H1 (cell line): ENCODE results near the gene HPN.

Experiments used
- ATF2 ChIP-seq: IDR thresholded peaks from 2 replicates; pipeline ENCODE4 v1.6.1; 2012; ENCODE audit warnings: low read length, inconsistent platforms
- BRCA1 ChIP-seq: IDR thresholded peaks from 2 replicates; pipeline ENCODE4 v1.6.1; 2012; ENCODE audit warnings: low read depth, low read length, improper control_type of control experiment
- CTCF ChIP-seq, 3 experiments: IDR thresholded peaks; 1 replicate in 2 of 3; 2 replicates in 1 of 3; pipeline versions ENCODE4 v1.5.1 to v1.6.1; 2011; ENCODE audit warnings: low read length in 3 of 3, mild to moderate bottlenecking in 3 of 3, inconsistent platforms in 2 of 3, low read depth in 1 of 3, moderate library complexity in 1 of 3; ENCODE audit not compliant: insufficient read depth in 1 of 3; ENCODE audit errors: control extremely low read depth in 1 of 3
- EP300 ChIP-seq, 2 experiments: IDR thresholded peaks; 1 replicate in 1 of 2; 2 replicates in 1 of 2; pipeline ENCODE4 v1.6.1; 2011 to 2012; ENCODE audit warnings: low read depth in 2 of 2, low read length in 2 of 2, mild to moderate bottlenecking in 2 of 2, borderline replicate concordance in 1 of 2, inconsistent platforms in 1 of 2, moderate library complexity in 1 of 2
- HDAC2 ChIP-seq, 2 experiments: fragments of 300-600 bp in 1 of 2; sonication (generic) in 1 of 2; IDR thresholded peaks; 2 replicates each; pipeline ENCODE4 v1.6.1; 2011 to 2012; ENCODE audit warnings: low read depth in 2 of 2, low read length in 2 of 2, mild to moderate bottlenecking in 2 of 2, moderate library complexity in 2 of 2, borderline replicate concordance in 1 of 2, inconsistent platforms in 1 of 2
- JUND ChIP-seq: IDR thresholded peaks from 2 replicates; pipeline ENCODE4 v1.6.1; 2011; ENCODE audit warnings: mild to moderate bottlenecking, improper control_type of control experiment, low read length
- MAX ChIP-seq: IDR thresholded peaks from 2 replicates; pipeline ENCODE4 v1.6.1; 2012; ENCODE audit warnings: inconsistent platforms
- POLR2A ChIP-seq, 2 experiments: IDR thresholded peaks; 1 replicate in 1 of 2; 2 replicates in 1 of 2; pipeline ENCODE4 v1.6.1; 2011; ENCODE audit warnings: low read depth in 2 of 2, low read length in 2 of 2, mild to moderate bottlenecking in 2 of 2; ENCODE audit errors: control extremely low read depth in 1 of 2
- POLR2AphosphoS5 ChIP-seq: IDR thresholded peaks from 2 replicates; pipeline ENCODE4 v1.6.1; 2011; ENCODE audit warnings: low read depth, low read length
- RAD21 ChIP-seq, 2 experiments: IDR thresholded peaks in 1 of 2; conservative IDR thresholded peaks in 1 of 2; 2 replicates each; pipeline ENCODE4 v1.6.1; 2011; ENCODE audit warnings: low read depth in 2 of 2, low read length in 2 of 2, improper control_type of control experiment in 1 of 2, inconsistent platforms in 1 of 2, mild to moderate bottlenecking in 1 of 2, moderate library complexity in 1 of 2
- RBBP5 ChIP-seq: IDR thresholded peaks from 2 replicates; pipeline ENCODE4 v1.7.1; 2012; ENCODE audit warnings: low read depth, mild to moderate bottlenecking, inconsistent platforms, low read length, moderate library complexity, borderline replicate concordance
- RFX5 ChIP-seq: IDR thresholded peaks from 2 replicates; pipeline ENCODE4 v1.6.1; 2011; ENCODE audit warnings: low read depth, low read length, improper control_type of control experiment, borderline replicate concordance
- SP2 ChIP-seq: IDR thresholded peaks from 2 replicates; pipeline ENCODE4 v1.6.1; 2012; ENCODE audit warnings: mild to moderate bottlenecking, low read length, inconsistent platforms
- ZNF274 ChIP-seq: IDR thresholded peaks from 2 replicates; pipeline ENCODE4 v1.7.0; 2012; ENCODE audit warnings: low read length, borderline replicate concordance; ENCODE audit errors: extremely low read depth

- TF ChIP-seq CTCF (IDR thresholded peaks at IDR 0.05; ENCODE audit: control extremely low read depth in 1 of 3, insufficient read depth in 1 of 3, low read depth in 1 of 3, low read length in 3 of 3) (no peak), EP300 (IDR thresholded peaks at IDR 0.05; ENCODE audit: borderline replicate concordance in 1 of 2, low read depth in 2 of 2, low read length in 2 of 2) (no peak), BRCA1 (no peak), SP2 (no peak), RAD21 (IDR thresholded peaks at IDR 0.05 in 1 of 2, conservative IDR thresholded peaks at IDR 0.05 in 1 of 2; ENCODE audit: low read depth in 2 of 2, low read length in 2 of 2) (no peak), MAX (no peak), ATF2 (no peak), RFX5 (no peak), POLR2AphosphoS5 (no peak), POLR2A (IDR thresholded peaks at IDR 0.05; ENCODE audit: control extremely low read depth in 1 of 2, low read depth in 2 of 2, low read length in 2 of 2) (no peak), HDAC2 (IDR thresholded peaks at IDR 0.05; ENCODE audit: borderline replicate concordance in 1 of 2, low read depth in 2 of 2, low read length in 2 of 2) (no peak), RBBP5 (no peak), JUND (no peak), ZNF274 (no peak)
Observed at GRCh38 chr19:35061583-35062373, 20.3 kb downstream of the HPN start.
